ENCODE data around the gene PRUNE2. TPM values are rescaled to one million over a fixed set of nuclear protein-coding genes. Genes with fewer than 3 reads are reported as not detected.

Gene PRUNE2
- total and polyA plus RNA-seq, 5 donors = 11.7 to 49.1 (median 41.5) TPM

GRCh38 chr9:76884823-76885222, 21.1 kb downstream of the PRUNE2 start:
- WGBS = 80% methylated on average over 1 of the region's 1 CpG
- H3K27me3 ChIP-seq (ENCODE audit: control insufficient read depth, insufficient read depth) = no peaks in the 10 kb centered on the region
- intact Hi-C loops (cut with DNase I) = no loop called here
- no peak overlapping the region for H3K4me3 ChIP-seq (ENCODE audit: low read length)
- DNase-seq (no peak), ATAC-seq (no peak)
- no peak overlapping the region for H3K27ac ChIP-seq (ENCODE audit: low read length)
- H3K9me3 ChIP-seq (ENCODE audit: control insufficient read depth, low read length) = no peaks in the 10 kb centered on the region
- H3K4me1 ChIP-seq (ENCODE audit: control insufficient read depth, insufficient read depth, low read length) = no peaks in the 10 kb centered on the region

GRCh38 chr9:76883341-76883855, 22.5 kb downstream of the PRUNE2 start:
- Histone ChIP-seq H3K4me1 (ENCODE audit: control insufficient read depth, insufficient read depth, low read length) (no peaks in the 10 kb centered on the region), H3K27ac (ENCODE audit: low read length) (no peak overlapping the region)
- WGBS = 73% methylated on average over 3 of the region's 3 CpGs

GRCh38 chr9:76882686-76883085, 23.2 kb downstream of the PRUNE2 start:
- H3K27me3 ChIP-seq (ENCODE audit: control insufficient read depth, insufficient read depth) = no peaks in the 10 kb centered on the region
- no peak overlapping the region for H3K4me3 ChIP-seq (ENCODE audit: low read length)
- DNase-seq (no peak), ATAC-seq (no peak)
- no peaks in the 10 kb centered on the region for H3K4me1 ChIP-seq (ENCODE audit: control insufficient read depth, insufficient read depth, low read length)
- intact Hi-C loops (cut with DNase I) = no loop called here
- H3K27ac ChIP-seq (ENCODE audit: low read length) = no peak overlapping the region
- H3K9me3 ChIP-seq (ENCODE audit: control insufficient read depth, low read length) = no peaks in the 10 kb centered on the region
- WGBS = 72% methylated on average over 4 of the region's 4 CpGs

More at GRCh38 chr9:76883341-76883855, 22.5 kb downstream of the PRUNE2 start:
- intact Hi-C loops (cut with DNase I) = no loop called here
- no peak for DNase-seq
- H3K4me3 ChIP-seq (ENCODE audit: low read length) = no peak overlapping the region
- ATAC-seq = no peak
- H3K27me3 ChIP-seq (ENCODE audit: control insufficient read depth, insufficient read depth) = no peaks in the 10 kb centered on the region
- no peaks in the 10 kb centered on the region for H3K9me3 ChIP-seq (ENCODE audit: control insufficient read depth, low read length)

GRCh38 chr9:76880210-76880609, 25.7 kb downstream of the PRUNE2 start:
- Histone ChIP-seq H3K27ac (ENCODE audit: low read length) (no peak overlapping the region), H3K27me3 (ENCODE audit: control insufficient read depth, insufficient read depth) (no peaks in the 10 kb centered on the region), H3K4me1 (ENCODE audit: control insufficient read depth, insufficient read depth, low read length) (no peaks in the 10 kb centered on the region), H3K4me3 (ENCODE audit: low read length) (no peak overlapping the region), H3K9me3 (ENCODE audit: control insufficient read depth, low read length) (no peaks in the 10 kb centered on the region)
- intact Hi-C loops (cut with DNase I) = no loop called here
- WGBS = 70% methylated on average over 2 of the region's 2 CpGs
- no peak for ATAC-seq
- no peak for DNase-seq

GRCh38 chr9:76878933-76879332, 27.0 kb downstream of the PRUNE2 start:
- WGBS = 63% methylated on average over 3 of the region's 3 CpGs
- no peak overlapping the region for H3K27ac ChIP-seq (ENCODE audit: low read length)
- no peaks in the 10 kb centered on the region for H3K27me3 ChIP-seq (ENCODE audit: control insufficient read depth, insufficient read depth)
- no peak overlapping the region for H3K4me3 ChIP-seq (ENCODE audit: low read length)
- H3K9me3 ChIP-seq (ENCODE audit: control insufficient read depth, low read length) = no peaks in the 10 kb centered on the region
- ATAC-seq (no peak), DNase-seq (no peak)
- intact Hi-C loops (cut with DNase I) = no loop called here
- no peaks in the 10 kb centered on the region for H3K4me1 ChIP-seq (ENCODE audit: control insufficient read depth, insufficient read depth, low read length)

- Histone ChIP-seq H3K27ac (ENCODE audit: low read length) (no peak overlapping the region), H3K4me3 (ENCODE audit: low read length) (no peak overlapping the region), H3K27me3 (ENCODE audit: control insufficient read depth, insufficient read depth) (no peaks in the 10 kb centered on the region), H3K9me3 (ENCODE audit: control insufficient read depth, low read length) (no peaks in the 10 kb centered on the region), H3K4me1 (ENCODE audit: control insufficient read depth, insufficient read depth, low read length) (no peaks in the 10 kb centered on the region)
- DNase-seq (no peak), ATAC-seq (no peak)
- intact Hi-C loops (cut with DNase I) = no loop called here
Observed at GRCh38 chr9:76877961-76878360, 28.0 kb downstream of the PRUNE2 start.

- no peak for DNase-seq
- Histone ChIP-seq H3K4me3 (ENCODE audit: low read length) (no peak overlapping the region), H3K9me3 (ENCODE audit: control insufficient read depth, low read length) (no peaks in the 10 kb centered on the region), H3K27ac (ENCODE audit: low read length) (no peak overlapping the region), H3K27me3 (ENCODE audit: control insufficient read depth, insufficient read depth) (no peaks in the 10 kb centered on the region), H3K4me1 (ENCODE audit: control insufficient read depth, insufficient read depth, low read length) (no peaks in the 10 kb centered on the region)
- intact Hi-C loops (cut with DNase I) = no loop called here
- no peak for ATAC-seq
- WGBS = 41% methylated on average over 2 of the region's 2 CpGs
Observed at GRCh38 chr9:76876098-76876497, 29.8 kb downstream of the PRUNE2 start.

- no peaks in the 10 kb centered on the region for H3K27me3 ChIP-seq (ENCODE audit: control insufficient read depth, insufficient read depth)
- ATAC-seq (no peak), DNase-seq (no peak)
- no peaks in the 10 kb centered on the region for H3K9me3 ChIP-seq (ENCODE audit: control insufficient read depth, low read length)
- H3K4me3 ChIP-seq (ENCODE audit: low read length) = no peak overlapping the region
- intact Hi-C loops (cut with DNase I) = no loop called here
- H3K4me1 ChIP-seq (ENCODE audit: control insufficient read depth, insufficient read depth, low read length) = no peaks in the 10 kb centered on the region
- no peak overlapping the region for H3K27ac ChIP-seq (ENCODE audit: low read length)
- 56% methylated on average over 2 of the region's 2 CpGs for WGBS
Observed at GRCh38 chr9:76873821-76874220, 32.1 kb downstream of the PRUNE2 start.

GRCh38 chr9:76873056-76873792, 32.7 kb downstream of the PRUNE2 start:
- Histone ChIP-seq H3K4me3 (ENCODE audit: low read length) (no peak overlapping the region), H3K4me1 (ENCODE audit: control insufficient read depth, insufficient read depth, low read length) (no peaks in the 10 kb centered on the region), H3K27me3 (ENCODE audit: control insufficient read depth, insufficient read depth) (no peaks in the 10 kb centered on the region), H3K27ac (ENCODE audit: low read length) (no peak overlapping the region), H3K9me3 (ENCODE audit: control insufficient read depth, low read length) (no peaks in the 10 kb centered on the region)
- peak in 1 of 2 donors; percentile 40 for ATAC-seq
- intact Hi-C loops (cut with DNase I) = no loop called here
- WGBS = 39% methylated on average over 13 of the region's 13 CpGs
- peak in 1 of 3 donors; percentile 23 for DNase-seq

GRCh38 chr9:76868897-76869296, 37.0 kb downstream of the PRUNE2 start:
- intact Hi-C loops (cut with DNase I) = no loop called here
- H3K4me3 ChIP-seq (ENCODE audit: low read length) = no peak overlapping the region
- H3K27me3 ChIP-seq (ENCODE audit: control insufficient read depth, insufficient read depth) = no peaks in the 10 kb centered on the region
- no peaks in the 10 kb centered on the region for H3K9me3 ChIP-seq (ENCODE audit: control insufficient read depth, low read length)
- no peak overlapping the region for H3K27ac ChIP-seq (ENCODE audit: low read length)
- DNase-seq (no peak), ATAC-seq (no peak)
- 45% methylated on average over 13 of the region's 13 CpGs for WGBS
- no peaks in the 10 kb centered on the region for H3K4me1 ChIP-seq (ENCODE audit: control insufficient read depth, insufficient read depth, low read length)

- Histone ChIP-seq H3K9me3 (ENCODE audit: control insufficient read depth, low read length) (no peaks in the 10 kb centered on the region), H3K4me1 (ENCODE audit: control insufficient read depth, insufficient read depth, low read length) (no peaks in the 10 kb centered on the region), H3K27ac (ENCODE audit: low read length) (no peak overlapping the region), H3K4me3 (ENCODE audit: low read length) (no peak overlapping the region), H3K27me3 (ENCODE audit: control insufficient read depth, insufficient read depth) (no peaks in the 10 kb centered on the region)
- DNase-seq (no peak), ATAC-seq (no peak)
- intact Hi-C loops (cut with DNase I) = no loop called here
- 38% methylated on average over 7 of the region's 7 CpGs for WGBS
Observed at GRCh38 chr9:76866689-76867088, 39.2 kb downstream of the PRUNE2 start.

- WGBS = 70% methylated on average over 3 of the region's 3 CpGs
- intact Hi-C loops (cut with DNase I) = no loop called here
- no peak for ATAC-seq
- Histone ChIP-seq H3K27me3 (ENCODE audit: control insufficient read depth, insufficient read depth) (no peaks in the 10 kb centered on the region), H3K4me3 (ENCODE audit: low read length) (no peak overlapping the region), H3K9me3 (ENCODE audit: control insufficient read depth, low read length) (no peaks in the 10 kb centered on the region), H3K4me1 (ENCODE audit: control insufficient read depth, insufficient read depth, low read length) (no peaks in the 10 kb centered on the region), H3K27ac (ENCODE audit: low read length) (no peak overlapping the region)
- no peak for DNase-seq
Observed at GRCh38 chr9:76863832-76864231, 42.1 kb downstream of the PRUNE2 start.
